ENCODE measurements around the gene ATP6V0D1.

Gene ATP6V0D1

GRCh38 chr16:67444259-67445125 lies 36.5 kb downstream of the ATP6V0D1 start:
- no peak for TF ChIP-seq JUND (IDR thresholded peaks at IDR 0.05; ENCODE audit: low read depth)
- DNase-seq (ENCODE audit: low read depth in 1 of 2, low spot score in 1 of 2): no peak
- in situ Hi-C loops (cut with HindIII; ENCODE audit: low pct_unique_long_range_greater_than_20kb, low sequenced_read_pairs): no loop called here

GRCh38 chr16:67443265-67443664 lies 37.7 kb downstream of the ATP6V0D1 start:
- TF ChIP-seq JUND (IDR thresholded peaks at IDR 0.05; ENCODE audit: low read depth): no peak
- DNase-seq (ENCODE audit: low read depth in 1 of 2, low spot score in 1 of 2): no peak
- in situ Hi-C loops (cut with HindIII; ENCODE audit: low pct_unique_long_range_greater_than_20kb, low sequenced_read_pairs): no loop called here

- TF ChIP-seq JUND (IDR thresholded peaks at IDR 0.05; ENCODE audit: low read depth): no peak
- DNase-seq (ENCODE audit: low read depth in 1 of 2, low spot score in 1 of 2): no peak
- in situ Hi-C loops (cut with HindIII; ENCODE audit: low pct_unique_long_range_greater_than_20kb, low sequenced_read_pairs): no loop called here
Measured at GRCh38 chr16:67442581-67443255, 38.2 kb downstream of the ATP6V0D1 start.

- in situ Hi-C loops (cut with HindIII; ENCODE audit: low pct_unique_long_range_greater_than_20kb, low sequenced_read_pairs): no loop called here
- TF ChIP-seq JUND (IDR thresholded peaks at IDR 0.05; ENCODE audit: low read depth): no peak
- DNase-seq (ENCODE audit: low read depth in 1 of 2, low spot score in 1 of 2): no peak
Measured at GRCh38 chr16:67441907-67442306, 39.0 kb downstream of the ATP6V0D1 start.

GRCh38 chr16:67441271-67441753 lies 39.6 kb downstream of the ATP6V0D1 start:
- DNase-seq (ENCODE audit: low read depth in 1 of 2, low spot score in 1 of 2): no peak
- in situ Hi-C loops (cut with HindIII; ENCODE audit: low pct_unique_long_range_greater_than_20kb, low sequenced_read_pairs): no loop called here
- no peak for TF ChIP-seq JUND (IDR thresholded peaks at IDR 0.05; ENCODE audit: low read depth)

GRCh38 chr16:67438824-67439393 lies 42.0 kb downstream of the ATP6V0D1 start:
- in situ Hi-C loops (cut with HindIII; ENCODE audit: low pct_unique_long_range_greater_than_20kb, low sequenced_read_pairs): no loop called here
- DNase-seq (ENCODE audit: low read depth in 1 of 2, low spot score in 1 of 2): no peak
- no peak for TF ChIP-seq JUND (IDR thresholded peaks at IDR 0.05; ENCODE audit: low read depth)

GRCh38 chr16:67438098-67438791 lies 42.7 kb downstream of the ATP6V0D1 start:
- in situ Hi-C loops (cut with HindIII; ENCODE audit: low pct_unique_long_range_greater_than_20kb, low sequenced_read_pairs): no loop called here
- TF ChIP-seq JUND (IDR thresholded peaks at IDR 0.05; ENCODE audit: low read depth): no peak
- DNase-seq (ENCODE audit: low read depth in 1 of 2, low spot score in 1 of 2): no peak

- TF ChIP-seq JUND (IDR thresholded peaks at IDR 0.05; ENCODE audit: low read depth): no peak
- DNase-seq (ENCODE audit: low read depth in 1 of 2, low spot score in 1 of 2): no peak
- in situ Hi-C loops (cut with HindIII; ENCODE audit: low pct_unique_long_range_greater_than_20kb, low sequenced_read_pairs): no loop called here
Measured at GRCh38 chr16:67437513-67437912, 43.4 kb downstream of the ATP6V0D1 start.

GRCh38 chr16:67436640-67437193 lies 44.2 kb downstream of the ATP6V0D1 start:
- TF ChIP-seq JUND (IDR thresholded peaks at IDR 0.05; ENCODE audit: low read depth): no peak
- in situ Hi-C loops (cut with HindIII; ENCODE audit: low pct_unique_long_range_greater_than_20kb, low sequenced_read_pairs): no loop called here
- DNase-seq (ENCODE audit: low read depth in 1 of 2, low spot score in 1 of 2): no peak

- in situ Hi-C loops (cut with HindIII; ENCODE audit: low pct_unique_long_range_greater_than_20kb, low sequenced_read_pairs): no loop called here
- no peak for DNase-seq (ENCODE audit: low read depth in 1 of 2, low spot score in 1 of 2)
- no peak for TF ChIP-seq JUND (IDR thresholded peaks at IDR 0.05; ENCODE audit: low read depth)
Measured at GRCh38 chr16:67435758-67436164, 45.2 kb downstream of the ATP6V0D1 start.

GRCh38 chr16:67433131-67433719 lies 47.7 kb downstream of the ATP6V0D1 start:
- no peak for DNase-seq (ENCODE audit: low read depth in 1 of 2, low spot score in 1 of 2)
- in situ Hi-C loops (cut with HindIII; ENCODE audit: low pct_unique_long_range_greater_than_20kb, low sequenced_read_pairs): no loop called here
- no peak for TF ChIP-seq JUND (IDR thresholded peaks at IDR 0.05; ENCODE audit: low read depth)

- in situ Hi-C loops (cut with HindIII; ENCODE audit: low pct_unique_long_range_greater_than_20kb, low sequenced_read_pairs): no loop called here
- DNase-seq (ENCODE audit: low read depth in 1 of 2, low spot score in 1 of 2): no peak
- TF ChIP-seq JUND (IDR thresholded peaks at IDR 0.05; ENCODE audit: low read depth): no peak
Measured at GRCh38 chr16:67432506-67432890, 48.5 kb downstream of the ATP6V0D1 start.
